ENCODE data around the gene ZNF385D.

The ZNF385D gene

GRCh38 chr3:21729888-21730459, 21.0 kb downstream of the ZNF385D start:
- ChIA-PET POLR2A (no interaction called here), CTCF (no interaction called here)
- no peak for TF ChIP-seq CTCF (IDR thresholded peaks at IDR 0.05; ENCODE audit: insufficient read depth, low read length, missing control alignments)
- no peak overlapping the region for H3K4me3 ChIP-seq (ENCODE audit: low read depth, low read length)
- peak; percentile 57 for DNase-seq (ENCODE audit: low read depth, low spot score)

- POLR2A ChIA-PET = no interaction called here
- no peak for DNase-seq (ENCODE audit: low read depth, low spot score)
- CTCF ChIA-PET = no interaction called here
- no peak overlapping the region for H3K4me3 ChIP-seq (ENCODE audit: low read depth, low read length)
- TF ChIP-seq CTCF (IDR thresholded peaks at IDR 0.05; ENCODE audit: insufficient read depth, low read length, missing control alignments) = no peak
These were observed 21.7 kb downstream of the ZNF385D start for GRCh38 chr3:21729331-21729730.

- H3K4me3 ChIP-seq (ENCODE audit: low read depth, low read length) = no peak overlapping the region
- no peak for DNase-seq (ENCODE audit: low read depth, low spot score)
- ChIA-PET CTCF (no interaction called here), POLR2A (no interaction called here)
- no peak for TF ChIP-seq CTCF (IDR thresholded peaks at IDR 0.05; ENCODE audit: insufficient read depth, low read length, missing control alignments)
These were observed 28.2 kb downstream of the ZNF385D start for GRCh38 chr3:21722768-21723167.

GRCh38 chr3:21722301-21722700, 28.7 kb downstream of the ZNF385D start:
- DNase-seq (ENCODE audit: low read depth, low spot score) = no peak
- no peak for TF ChIP-seq CTCF (IDR thresholded peaks at IDR 0.05; ENCODE audit: insufficient read depth, low read length, missing control alignments)
- ChIA-PET CTCF (no interaction called here), POLR2A (no interaction called here)
- H3K4me3 ChIP-seq (ENCODE audit: low read depth, low read length) = no peak overlapping the region

- CTCF ChIA-PET = interaction anchor here (1.0 kb wide), 1 partner anchor 14 kb away, joined by 3 read pairs; no protein-coding TSS in a partner anchor
- POLR2A ChIA-PET = interaction anchor here (0.6 kb wide), 1 partner anchor 223 kb away, joined by 3 read pairs; no protein-coding TSS in a partner anchor
- DNase-seq (ENCODE audit: low read depth, low spot score) = no peak
These were observed 31.9 kb downstream of the ZNF385D start for GRCh38 chr3:21718943-21719591.

More at GRCh38 chr3:21718943-21719591, 31.9 kb downstream of the ZNF385D start:
- no peak for TF ChIP-seq CTCF (IDR thresholded peaks at IDR 0.05; ENCODE audit: insufficient read depth, low read length, missing control alignments)
- H3K4me3 ChIP-seq (ENCODE audit: low read depth, low read length) = no peak overlapping the region

Data from AG04449 (cell line).